Stimulated activated CD8-positive, alpha-beta memory T cell treated with anti-CD3 and anti-CD28 coated beads, Interleukin-15, amount 100 ng/mL, for 4 hours (primary cell): Measurements from ENCODE around the gene APOL3.
"Not testable (repeated sequence)": the region's sequence is repeated elsewhere in the genome, so short reads cannot be mapped to it uniquely, and the experiment has no call there.

Source experiments
- DNase-seq, 2 donors: peaks; one replicate each; pipeline ENCODE4 v3.0.0-alpha.2; 2020; ENCODE audit warnings: low read depth in 2 of 2

Gene APOL3

DNA sequence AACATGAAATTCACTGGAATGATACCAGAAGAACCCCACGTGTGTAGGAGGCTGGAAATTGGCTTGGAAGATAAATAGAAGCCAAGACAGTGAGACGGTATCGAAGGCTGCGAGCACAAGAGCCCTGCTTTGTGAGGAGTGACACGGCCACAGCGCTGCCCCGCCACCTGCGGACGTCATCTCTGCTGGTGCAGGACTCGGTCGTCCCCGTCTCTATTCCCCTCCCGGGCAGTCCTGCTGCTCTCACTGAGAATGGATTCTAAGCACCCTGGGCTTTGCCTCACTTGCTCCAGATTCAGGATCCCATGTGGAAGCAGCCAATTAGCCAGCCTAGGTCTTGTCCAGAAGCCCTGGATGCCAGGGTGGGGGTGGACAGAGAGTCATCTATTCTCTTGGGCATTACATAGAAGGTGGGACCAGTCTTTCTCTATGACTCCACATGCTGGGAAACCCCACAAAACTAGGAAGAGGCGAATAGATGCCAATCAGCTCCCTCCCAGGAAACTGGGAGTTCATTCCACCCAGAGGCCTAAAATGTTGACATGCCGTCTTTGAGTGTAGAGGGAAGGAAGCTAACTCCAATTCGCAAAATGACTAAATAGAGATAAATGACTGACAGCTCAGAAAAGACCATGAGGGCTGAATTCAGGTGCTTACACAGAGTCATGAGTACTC is 25.1 kb downstream of the APOL3 start:
- no peak for DNase-seq

DNA sequence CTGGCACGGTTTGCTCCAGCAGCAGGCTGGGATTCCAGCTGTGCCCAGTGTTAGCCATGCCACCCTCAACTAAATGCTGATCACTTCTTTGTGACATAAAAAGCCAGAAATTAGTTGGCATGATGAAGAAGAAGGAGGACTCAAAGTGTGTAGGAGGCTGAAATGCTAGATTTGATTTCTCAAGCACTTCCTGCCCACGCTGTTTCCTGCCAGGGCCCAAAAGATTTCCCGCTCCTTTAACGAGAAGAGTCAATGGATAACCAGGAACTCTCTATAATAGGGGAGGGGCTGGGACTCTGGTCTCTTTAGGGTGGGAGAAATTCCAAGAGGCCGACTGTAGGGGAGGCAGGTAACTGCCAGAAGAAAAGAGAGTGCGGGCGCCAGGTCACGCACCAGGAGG is 26.4 kb downstream of the APOL3 start:
- no peak for DNase-seq

DNA sequence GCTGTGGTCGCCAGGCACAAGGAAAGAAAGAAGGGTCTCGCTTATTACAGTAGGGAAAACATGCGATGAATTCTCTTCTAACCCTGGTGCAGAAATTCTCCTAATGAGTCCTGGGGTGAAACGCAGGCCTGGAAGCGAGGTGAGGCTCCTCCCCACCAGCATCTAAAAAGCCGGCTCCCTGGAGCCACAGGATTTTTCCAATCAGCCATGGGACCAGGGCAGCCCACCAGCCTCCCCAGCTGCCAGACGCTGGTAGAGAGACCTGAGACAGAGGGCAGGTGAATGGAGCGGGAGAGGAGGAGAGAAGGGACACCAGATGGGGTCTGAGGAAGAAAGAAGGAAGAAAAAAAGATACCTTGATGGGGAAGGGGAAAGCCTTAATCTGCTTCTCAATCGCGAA is 28.6 kb downstream of the APOL3 start:
- no peak for DNase-seq

DNA sequence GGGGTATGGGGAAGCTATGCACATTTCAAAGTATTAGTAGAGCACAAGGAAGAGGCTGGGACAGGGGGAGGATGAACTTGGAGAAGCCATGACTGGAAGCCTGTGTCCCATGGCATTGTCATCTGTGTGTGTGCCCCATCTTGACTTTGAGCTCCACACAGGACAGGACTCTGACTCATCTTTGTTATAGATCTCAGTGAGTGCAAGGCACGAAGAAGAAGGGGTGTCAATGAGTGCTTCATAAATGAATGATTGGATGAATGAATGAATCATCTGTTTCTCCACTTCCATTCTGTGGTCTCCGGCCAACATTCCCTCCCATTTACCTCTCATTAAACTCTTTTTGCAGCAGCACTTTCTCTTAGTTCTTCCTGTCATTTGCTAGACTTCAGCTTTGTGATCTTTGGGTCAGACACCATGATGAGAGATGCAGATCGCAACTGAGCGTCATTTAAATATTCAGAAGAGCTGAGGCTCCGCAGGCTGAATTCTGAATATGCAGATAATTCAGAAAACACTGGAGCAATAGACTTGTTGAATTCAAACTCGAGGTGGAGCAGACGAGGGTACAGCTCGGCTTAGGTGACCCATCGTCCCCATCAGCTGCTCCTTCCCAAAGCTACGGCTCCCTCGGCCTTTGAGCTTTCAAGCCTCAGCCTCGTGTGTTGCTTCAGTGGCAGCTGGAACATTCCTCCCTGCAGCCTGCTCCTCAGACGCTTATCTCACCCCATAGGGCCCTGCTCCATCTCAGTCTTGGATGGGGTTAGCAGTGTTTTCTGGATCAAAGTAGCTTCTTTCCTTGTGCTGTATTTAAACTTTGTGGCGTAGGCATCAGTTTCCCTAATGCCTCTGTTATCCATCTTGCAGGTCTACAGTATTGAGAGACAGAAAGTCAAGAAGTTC is 30.8 kb downstream of the APOL3 start:
- DNase-seq = no peak

DNA sequence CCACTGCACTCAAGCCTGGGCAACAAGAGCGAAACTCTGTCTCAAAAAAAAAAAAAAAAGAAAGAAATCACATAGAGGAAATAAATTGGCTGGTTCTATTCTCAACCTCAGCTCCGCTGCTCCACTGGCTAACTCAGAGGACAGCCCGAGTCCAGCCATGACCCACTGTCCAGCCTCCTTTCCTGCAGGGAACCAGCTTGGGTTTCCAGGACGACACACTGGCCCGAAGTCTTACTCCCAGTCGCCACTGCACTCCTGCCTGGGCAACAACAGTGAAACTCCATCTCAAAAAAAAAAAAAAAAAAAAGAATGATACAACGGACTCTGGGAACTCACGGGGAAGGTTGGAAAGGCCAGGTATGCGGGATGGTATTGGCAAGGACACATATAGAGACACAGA is 31.5 kb downstream of the APOL3 start:
- no peak for DNase-seq

DNA sequence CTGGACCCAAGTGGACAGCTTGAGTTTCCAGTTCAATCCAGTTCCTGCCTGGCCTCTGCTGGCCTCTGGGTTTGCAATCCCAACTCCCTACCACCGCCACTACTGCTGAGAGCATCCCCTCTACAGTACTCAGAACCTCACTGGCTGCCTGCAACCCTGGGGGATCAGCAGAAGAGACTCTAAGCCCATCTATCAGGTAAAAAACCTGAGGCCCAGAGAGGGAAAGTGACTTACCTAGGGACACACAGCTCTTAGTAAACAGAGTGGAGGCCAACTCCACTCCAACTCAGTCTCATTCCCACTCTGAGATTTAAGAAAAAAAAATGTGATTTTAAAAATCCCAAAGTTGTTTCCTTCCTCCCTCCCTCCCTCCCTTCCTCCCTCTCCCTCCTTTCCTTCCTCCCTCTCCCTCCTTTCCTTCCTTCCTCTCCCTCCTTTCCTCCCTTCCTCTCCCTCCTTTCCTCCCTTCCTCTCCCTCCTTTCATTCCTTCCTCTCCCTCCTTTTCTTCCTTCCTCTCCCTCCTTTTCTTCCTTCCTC is 34.5 kb downstream of the APOL3 start:
- DNase-seq = no peak

DNA sequence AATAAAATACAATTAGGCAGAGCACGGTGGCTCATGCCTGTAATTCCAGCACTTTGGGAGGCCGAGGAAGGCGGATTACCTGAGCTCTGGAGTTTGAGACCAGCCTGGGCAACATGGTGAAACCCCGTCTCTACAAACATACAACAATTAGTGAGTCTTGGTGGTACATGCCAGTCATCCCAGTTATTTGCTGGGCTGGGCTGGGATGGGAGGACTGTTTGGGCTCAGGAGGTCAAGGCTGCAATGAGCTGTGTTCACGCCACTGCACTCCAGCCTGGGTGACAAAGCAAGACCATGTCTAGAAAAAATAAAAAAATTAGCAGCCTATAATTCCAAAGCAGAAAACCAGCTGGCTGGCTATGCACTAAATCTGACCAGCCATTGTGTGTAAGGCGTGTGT is 35.1 kb downstream of the APOL3 start:
- no peak for DNase-seq

DNA sequence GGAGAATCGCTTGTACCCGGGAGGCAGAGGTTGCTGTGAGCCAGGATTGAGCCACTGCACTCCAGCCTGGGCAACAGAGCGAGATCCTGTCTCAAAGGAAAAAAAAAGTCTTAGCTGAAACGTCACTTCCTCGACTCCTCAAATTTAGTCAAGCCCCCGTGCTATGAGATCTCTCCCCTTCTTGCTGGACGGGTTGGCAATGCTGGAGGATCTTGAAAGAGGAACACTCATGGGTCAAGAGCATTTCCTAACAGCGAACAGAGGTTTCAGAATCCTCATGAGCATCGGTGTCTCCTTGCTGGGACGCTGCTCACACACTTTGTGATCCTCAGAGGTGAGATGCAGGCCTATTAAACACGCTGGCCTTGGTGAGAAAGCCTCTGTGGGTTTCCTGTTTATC is 35.9 kb downstream of the APOL3 start:
- no peak for DNase-seq

DNA sequence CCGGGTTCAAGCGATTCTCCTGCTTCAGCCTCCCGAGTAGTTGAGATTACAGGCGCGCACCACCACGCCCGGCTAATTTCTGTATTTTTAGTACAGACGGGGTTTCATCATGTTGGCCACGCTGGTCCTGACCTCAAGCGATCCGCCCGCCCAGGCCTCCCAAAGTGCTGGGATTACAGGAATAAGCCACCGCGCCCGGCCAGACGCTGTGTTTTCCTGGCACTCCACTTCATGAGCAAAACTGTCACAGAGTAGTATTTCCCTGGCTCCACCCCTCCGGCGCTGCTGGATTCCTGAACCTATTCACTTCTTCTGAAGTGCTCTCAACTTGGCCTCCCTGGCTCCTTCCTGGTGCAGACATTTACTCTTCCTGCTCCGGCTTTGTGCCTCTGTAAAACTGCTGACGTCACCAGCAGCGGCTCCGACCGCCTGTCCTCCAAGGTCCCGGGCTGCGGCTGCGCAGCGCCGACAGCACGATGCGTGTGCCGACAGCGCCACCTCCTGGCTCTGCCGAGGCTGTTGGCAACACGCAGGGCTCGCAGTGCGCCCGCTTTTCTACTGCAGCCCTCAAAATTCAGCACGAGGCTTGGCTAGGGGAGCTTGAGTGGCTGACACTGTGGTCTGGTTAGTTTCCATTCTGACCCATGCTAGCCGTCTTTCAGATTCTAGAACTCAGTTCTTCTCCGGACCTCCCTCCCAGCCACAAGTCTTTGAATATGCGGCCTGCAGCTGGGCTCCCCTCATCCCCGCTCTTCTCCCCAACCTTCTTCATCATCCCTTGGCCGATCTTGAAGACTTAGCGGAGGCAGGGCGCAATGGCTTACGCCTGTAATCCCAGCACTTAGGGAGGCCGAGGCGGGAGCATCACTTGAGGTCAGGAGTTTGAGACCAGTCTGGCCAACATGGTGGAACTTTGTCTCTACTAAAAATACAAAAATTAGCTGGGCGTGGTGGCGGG is 36.6 kb downstream of the APOL3 start:
- DNase-seq = peak; percentile 80 to 81

DNA sequence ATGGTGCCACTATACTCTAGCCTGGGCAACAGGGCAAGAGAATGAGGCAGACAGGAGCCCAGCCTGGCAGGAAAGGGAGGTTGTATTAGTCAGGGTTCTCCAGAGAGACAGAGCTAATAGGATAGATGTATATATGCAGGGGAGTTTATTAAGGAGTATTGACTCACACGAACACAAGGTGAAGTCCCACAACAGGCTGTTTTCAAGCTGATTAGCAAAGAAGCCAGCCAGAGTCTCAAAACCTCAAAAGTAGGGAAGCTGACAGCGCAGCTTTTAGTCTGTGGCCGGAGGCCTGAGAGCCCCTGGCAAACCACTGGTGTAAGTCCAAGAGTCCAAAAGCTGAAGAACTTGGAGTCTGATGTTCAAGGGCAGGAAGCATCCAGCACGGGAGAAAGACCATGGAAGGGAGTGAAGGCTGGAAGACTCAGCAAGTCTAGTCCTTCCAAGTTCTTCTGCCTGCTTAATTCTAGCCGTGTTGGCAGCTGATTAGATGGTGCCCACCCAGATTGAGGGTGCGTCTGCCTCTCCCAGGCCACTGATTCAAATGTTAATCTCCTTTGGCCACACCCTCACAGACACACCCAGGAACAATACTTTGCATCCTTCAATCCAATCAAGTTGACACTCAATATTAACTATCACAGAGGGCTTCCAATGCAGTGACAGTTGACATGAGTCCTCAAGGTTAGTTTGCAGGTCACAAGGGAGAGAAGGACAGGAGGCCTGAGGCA is 39.8 kb downstream of the APOL3 start:
- DNase-seq = not testable (repeated sequence)

DNA sequence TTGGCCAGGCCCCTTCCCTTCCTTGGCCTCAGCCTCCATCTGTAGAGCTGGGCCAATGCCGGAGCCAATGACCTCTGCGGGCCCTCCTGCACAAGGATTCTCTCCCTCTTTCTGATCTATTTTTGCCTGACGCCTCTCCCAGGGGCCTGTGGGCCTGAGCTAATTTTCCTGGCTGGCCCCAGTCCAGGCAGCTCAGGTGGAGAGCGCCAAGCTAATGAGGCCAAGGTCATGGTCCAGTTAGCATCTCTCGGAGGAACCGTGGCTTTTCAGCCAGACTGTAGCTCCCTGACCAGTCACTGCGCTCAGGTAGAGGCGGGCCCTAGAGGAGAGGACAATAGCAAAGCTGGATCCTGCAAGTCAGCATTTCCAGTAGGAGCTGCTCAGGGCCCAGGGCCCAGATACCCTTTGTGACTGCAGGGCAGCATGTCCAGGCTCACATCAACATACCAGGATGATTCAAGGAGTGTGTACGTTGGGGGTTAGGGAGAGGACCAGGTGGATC is 43.5 kb downstream of the APOL3 start:
- no peak for DNase-seq

DNA sequence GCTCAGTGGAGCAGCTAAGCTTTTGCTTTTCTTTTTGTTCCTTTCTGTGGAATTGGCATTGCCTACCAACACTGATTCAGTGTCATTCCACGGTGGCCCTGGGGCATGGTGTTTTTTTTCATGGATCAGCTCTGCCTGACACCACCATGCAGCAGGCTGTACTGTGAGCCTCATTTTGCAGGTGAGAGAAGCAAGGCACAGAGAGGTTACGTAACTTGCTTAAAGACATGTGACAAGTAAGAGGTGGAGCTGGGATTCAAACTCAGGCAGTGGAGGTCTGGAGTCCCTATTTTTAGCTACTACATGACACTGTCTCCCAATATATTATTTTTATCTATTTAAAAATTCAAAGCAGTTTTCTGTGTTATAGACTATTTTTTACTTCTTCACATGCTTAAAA is 44.4 kb downstream of the APOL3 start:
- DNase-seq = no peak

DNA sequence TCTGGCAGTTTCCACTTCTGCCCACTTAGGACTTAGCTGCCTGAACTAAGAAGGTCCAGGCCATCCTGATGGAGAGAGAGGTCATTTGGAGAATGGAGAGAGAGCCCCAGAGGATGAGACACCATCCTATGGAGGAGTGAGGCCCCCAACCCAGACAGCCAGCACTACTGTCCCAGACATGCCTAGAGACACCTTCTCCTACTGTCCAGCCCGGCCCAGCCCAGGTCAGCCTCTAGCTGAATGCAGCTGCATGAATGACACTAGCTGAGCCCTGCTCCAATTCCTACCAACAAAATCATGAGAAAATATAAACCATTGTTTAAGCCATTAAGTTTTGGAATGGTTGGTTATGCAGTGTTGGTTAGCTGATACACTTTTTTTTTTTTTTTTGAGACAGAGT is 47.4 kb downstream of the APOL3 start:
- no peak for DNase-seq

DNA sequence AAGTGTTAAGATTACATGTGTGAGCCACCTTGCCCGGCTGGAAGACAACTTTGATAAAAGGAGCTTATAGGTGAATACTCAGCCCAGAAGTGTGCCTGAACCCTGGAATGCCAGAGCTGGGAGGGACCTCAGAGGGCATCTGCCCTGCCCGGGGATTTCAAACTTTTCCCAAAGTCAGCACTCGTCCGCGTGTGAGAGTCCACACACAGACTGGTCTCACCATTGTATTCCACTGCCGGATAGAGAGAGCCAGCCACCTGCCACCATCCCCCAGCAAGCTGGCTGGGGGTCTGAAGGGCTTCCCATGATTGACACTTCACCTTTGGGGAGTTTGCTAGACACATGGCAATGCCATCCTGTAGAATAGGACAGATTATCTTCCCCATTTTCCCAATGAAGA is 49.2 kb downstream of the APOL3 start:
- DNase-seq = no peak

DNA sequence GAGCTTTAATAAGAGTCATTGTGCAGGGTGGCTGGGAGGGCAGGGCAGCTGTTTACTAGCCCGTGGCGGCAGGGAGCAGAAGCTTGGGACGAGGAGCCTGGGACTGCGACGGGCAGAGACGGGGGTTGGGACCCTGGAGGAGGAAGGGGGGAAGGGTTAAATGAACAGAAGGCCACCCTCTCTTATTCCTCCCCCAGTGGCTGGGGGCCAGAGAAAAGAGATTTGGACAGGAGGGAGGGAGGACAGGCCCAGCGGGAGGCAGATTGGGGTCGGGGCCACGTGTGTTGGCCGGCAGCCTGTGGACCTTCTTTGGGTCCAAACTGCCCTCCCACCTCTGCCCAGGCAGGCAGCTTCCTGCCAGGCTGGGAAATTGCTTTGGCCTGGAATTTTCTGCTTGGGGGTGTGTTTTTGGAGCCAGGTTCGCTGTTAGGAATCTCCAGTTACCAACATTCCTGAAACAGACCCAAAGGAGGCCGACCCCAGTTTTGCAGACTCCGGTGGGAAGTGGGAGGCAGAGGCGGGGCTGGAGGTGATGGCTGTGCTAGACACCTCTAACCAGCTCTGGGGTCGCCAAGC is 50.2 kb downstream of the APOL3 start:
- DNase-seq = no peak

DNA sequence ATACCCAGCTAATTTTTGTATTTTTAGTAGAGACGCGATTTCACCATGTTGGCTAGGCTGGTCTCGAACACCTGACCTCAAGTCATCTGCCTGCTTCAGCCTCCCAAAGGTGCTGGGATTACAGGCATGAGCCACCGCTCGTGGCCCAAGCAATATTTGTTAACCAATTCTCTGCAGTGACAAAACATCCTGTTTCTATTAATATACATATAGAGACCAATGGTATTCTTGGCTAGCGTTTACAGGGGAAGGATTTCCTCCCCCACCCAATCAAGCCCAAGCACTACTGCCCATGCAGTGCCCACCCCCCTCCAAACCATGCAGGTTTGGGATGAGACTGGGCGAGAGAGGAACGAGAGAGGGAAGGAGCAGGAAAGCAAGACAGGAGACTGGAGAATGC is 53.1 kb downstream of the APOL3 start:
- DNase-seq = no peak

DNA sequence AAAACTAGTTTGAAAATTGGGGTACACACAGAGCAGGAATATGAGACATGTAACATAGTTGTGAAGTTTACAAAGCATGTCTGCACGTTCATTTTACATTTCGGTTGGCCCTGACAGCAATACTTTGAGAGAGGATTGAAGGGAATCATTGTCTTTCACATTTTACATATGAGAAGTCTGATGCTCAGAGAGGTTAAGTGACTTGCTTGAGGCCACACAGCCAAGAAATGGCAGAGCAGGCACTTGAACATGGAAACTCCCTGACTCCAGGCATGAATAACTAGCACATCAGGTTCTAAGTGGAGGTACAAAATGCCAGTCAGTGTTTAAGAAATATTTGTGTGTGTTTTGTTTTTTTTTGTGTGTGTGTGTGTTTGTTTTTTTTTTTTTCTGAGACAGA is 53.6 kb downstream of the APOL3 start:
- DNase-seq = no peak

DNA sequence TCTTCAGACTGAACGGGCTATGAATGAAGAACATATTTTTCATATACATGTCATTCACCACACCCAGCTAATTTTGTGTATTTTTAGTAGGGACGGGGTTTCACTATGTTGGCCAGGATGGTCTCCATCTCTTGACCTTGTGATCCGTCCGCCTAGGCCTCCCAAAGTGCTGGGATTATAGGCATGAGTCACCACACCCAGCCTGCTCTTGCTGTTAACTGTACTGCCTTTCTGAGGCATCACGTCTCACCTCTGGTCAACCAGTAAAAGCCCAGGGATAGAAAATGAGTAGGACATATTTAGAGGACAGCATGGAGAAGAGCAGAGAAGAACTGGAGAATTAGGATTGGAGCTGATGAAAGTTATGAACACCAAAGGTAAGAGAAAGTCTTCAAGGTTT is 55.6 kb downstream of the APOL3 start:
- no peak for DNase-seq

DNA sequence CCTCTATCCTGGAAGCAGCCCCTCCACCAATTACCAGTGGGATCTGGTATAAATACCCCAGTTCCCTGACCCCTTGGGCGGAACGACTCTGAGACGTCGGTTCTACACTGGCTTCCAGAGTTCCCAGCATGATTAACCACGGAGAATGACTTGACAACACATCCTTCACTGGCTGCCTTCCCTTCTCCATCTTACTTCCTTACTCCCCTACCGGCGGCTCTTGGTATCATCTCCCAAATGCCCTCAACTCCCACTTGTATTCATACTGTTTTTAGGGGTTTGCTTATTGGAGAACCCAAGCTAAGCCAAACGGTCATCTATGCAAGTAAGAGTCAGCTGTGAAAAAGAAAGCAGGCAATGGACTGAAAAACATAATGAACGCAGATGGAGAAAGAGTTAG is 56.1 kb downstream of the APOL3 start:
- no peak for DNase-seq

DNA sequence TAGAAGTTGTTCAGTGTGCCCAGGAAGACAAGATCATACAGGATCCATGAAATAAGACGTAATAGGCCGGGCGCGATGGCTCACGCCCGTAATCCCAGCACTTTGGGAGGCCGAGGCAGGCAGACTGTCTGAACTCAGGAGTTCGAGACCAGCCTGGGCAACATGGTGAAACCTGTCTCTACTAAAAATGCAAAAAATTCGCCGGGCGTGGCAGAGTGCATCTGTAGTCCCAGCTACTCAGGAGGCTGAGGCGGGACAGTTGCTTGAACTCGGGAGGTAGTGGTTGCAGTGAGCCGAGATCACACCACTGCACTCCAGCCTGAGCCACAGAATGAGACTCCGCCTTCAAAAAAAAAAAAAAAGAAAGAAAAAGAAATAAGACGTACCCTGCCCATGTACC is 56.7 kb downstream of the APOL3 start:
- DNase-seq = no peak

DNA sequence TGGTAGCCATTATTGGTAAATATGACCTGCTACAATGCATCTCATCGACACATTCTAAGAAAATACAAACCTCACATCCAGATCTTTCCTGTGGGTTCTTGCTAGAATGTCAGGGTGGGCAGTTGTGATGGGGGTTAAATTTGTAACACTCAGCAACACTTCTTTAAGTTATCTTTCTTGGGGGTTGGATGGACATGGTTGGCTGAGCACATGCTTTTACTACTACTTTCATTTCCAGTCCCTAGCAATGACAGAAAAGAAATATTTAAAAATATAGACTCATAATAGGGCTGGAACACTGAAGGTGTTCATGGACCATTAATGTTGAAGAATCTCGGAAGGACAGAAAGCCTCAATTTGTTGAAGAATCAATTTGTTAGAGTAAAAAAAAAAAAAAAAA is 57.6 kb downstream of the APOL3 start:
- DNase-seq = no peak
